Tongue (tissue), 2 donors: ENCODE data around the gene FRY. TPM values are rescaled to one million over a fixed set of nuclear protein-coding genes. Genes with fewer than 3 reads are reported as not detected.

Experiments
- DNase-seq: peaks from one replicate; pipeline ENCODE4 v3.0.0-alpha.2; 2015
- total RNA-seq: library from RNA; depleted of rRNA; stranded (reverse); fragments of >200 nt; gene quantifications from one replicate; pipeline ENCODE4 v1.2.3, GENCODE V29; 2014

The FRY gene
- total RNA-seq, 1 donor from 2014 or later, result 152 TPM

DNA sequence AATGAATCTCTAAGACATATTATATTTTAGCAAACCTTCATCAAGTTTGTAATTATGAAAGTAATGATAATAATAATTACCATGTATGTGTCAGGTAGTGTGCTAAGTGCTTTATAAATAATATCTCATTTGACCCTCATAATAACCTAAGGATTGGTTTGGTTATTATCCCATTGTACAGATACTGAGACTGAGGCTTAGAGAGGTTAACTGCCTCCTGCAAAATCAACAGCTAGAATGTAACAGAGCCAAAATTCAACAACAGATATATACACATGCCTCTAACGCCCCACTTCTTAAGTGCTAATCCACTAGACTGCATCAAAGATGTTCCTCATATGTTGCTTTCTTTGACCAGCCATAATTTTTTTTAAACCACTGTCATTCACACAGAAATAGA lies 142.8 kb downstream of the FRY start:
- DNase-seq, result no peak

- no peak for DNase-seq
These were observed 143.7 kb downstream of the FRY start for GRCh38 chr13:32175307-32175706.

DNA sequence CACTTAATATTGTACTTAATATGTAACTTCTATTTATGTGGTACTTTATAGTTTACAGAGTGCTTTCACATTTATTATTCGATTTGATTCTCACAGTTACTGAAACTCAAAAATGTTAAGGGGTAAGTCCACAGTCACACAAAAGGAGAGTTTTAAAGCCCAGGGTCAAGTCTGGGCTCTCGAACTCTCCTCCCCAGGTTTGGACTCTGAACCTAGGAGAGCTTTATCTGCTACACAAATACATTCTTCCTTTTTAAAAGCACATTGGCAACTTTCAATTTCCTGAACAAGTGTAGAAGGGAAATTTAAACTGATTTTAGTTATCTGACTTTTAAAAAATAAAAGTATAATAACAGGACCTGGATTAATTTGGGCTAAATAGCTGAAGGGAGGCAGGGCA lies 144.4 kb downstream of the FRY start:
- DNase-seq, result no peak

GRCh38 chr13:32176696-32177095 lies 145.1 kb downstream of the FRY start:
- peak; percentile 49 for DNase-seq

DNA sequence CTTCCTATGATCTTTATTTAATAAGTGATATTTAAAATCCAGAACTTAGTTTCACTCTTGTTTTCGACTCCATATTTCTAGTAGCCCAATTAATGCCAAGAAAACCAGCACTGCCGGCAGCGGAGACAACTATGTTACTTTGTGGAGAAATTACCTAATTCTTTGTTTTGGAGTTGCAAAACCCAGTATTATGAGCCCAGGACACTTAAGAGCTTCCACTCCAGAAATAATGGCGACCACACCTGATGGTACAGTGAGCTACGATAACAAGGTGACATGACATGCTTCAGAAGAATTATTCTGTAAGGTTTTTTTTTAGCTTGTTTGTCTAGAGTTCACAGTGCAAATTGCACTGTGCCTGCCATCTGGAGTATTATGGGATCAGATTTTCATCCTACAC lies 147.2 kb downstream of the FRY start:
- DNase-seq, result no peak

GRCh38 chr13:32179708-32180107 lies 148.1 kb downstream of the FRY start:
- DNase-seq, result no peak

DNA sequence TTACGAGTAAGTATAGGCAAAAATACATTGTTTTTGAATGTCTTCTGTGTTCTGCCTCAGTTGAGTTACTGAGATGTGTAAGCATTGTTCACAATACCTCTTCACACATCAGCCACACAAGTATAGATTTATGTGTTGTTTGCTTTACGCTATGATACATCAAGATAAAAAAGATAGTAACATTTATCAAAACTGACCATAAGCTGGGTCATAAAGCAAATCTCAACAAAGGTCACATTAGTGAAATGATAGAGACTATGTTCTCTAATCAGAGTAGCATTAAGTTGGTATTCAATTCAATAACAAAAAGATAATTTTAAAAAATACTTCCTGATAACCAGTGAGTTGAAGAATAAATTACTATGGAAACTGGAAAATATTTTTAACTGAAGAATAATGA lies 156.1 kb downstream of the FRY start:
- DNase-seq, result no peak

GRCh38 chr13:32191452-32191998 lies 160.0 kb downstream of the FRY start:
- DNase-seq, result no peak

GRCh38 chr13:32195713-32196112 lies 164.1 kb downstream of the FRY start:
- DNase-seq, result no peak

DNA sequence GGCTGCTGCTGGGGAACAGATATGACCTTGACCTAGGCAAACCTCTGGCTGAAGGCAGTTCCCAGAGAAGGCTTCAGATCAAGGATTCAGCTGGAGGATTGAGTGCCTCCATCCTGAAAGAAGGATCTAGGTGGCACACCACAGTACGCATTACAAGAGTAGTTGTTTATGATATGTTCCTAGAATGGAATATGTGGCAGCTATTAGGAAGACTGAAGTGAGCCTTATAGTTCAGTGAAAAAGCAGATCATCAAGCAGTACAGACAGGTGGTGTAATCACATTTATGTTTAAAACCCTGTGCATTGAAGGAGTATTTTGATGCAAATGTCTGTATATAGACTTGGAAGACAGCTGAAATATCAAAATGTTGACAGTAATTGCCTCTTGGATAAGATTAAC lies 167.6 kb downstream of the FRY start:
- DNase-seq, result no peak

DNA sequence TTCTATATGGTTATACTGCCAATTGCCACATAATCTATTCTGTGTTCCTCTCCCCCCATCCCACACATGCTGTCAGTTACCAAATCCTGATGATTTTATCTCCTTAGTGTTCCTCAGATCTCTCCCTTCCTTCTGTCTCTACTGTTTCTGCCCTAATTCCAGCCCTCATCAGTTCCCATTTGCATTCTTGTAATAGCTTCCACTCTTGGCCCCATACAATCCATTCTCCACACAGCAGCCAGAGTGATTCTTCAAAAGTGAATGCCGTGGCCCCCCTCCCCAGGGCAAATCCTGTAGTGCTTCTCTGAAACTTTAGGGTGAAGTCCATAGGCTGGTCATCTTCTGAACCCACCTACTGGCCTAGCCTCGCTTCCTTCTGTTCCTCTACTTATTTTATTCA lies 169.2 kb downstream of the FRY start:
- no peak for DNase-seq

- DNase-seq, result no peak
These were observed 170.2 kb downstream of the FRY start for GRCh38 chr13:32201809-32202208.

DNA sequence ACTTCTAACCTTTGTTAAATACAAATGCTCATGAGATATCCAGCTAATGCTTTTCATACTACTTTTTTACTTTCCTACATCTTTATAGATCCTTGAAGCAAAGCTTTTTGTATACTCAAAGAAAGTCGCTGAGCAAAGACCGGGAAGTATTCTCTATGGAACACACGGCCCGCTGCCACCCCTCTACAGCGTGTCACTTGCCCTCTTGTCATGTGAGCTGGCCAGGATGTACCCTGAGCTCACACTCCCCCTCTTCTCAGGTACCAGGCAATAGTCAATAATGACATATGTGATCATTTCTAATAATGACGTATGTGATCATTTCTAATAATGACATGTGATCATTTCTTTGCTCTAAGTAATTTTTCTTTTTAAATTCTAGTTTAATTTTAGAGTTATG lies 170.7 kb downstream of the FRY start:
- DNase-seq, result no peak

GRCh38 chr13:32203221-32203620 lies 171.6 kb downstream of the FRY start:
- DNase-seq, result no peak

- DNase-seq, result no peak
These were observed 172.2 kb downstream of the FRY start for GRCh38 chr13:32203736-32204135.

GRCh38 chr13:32205431-32206096 lies 174.0 kb downstream of the FRY start:
- DNase-seq, result no peak

- peak; percentile 11 for DNase-seq
These were observed 174.6 kb downstream of the FRY start for GRCh38 chr13:32206097-32206740.

- no peak for DNase-seq
These were observed 177.3 kb downstream of the FRY start for GRCh38 chr13:32208860-32209259.

GRCh38 chr13:32209652-32210051 lies 178.1 kb downstream of the FRY start:
- no peak for DNase-seq

- DNase-seq, result no peak
These were observed 178.5 kb downstream of the FRY start for GRCh38 chr13:32210101-32210500.

GRCh38 chr13:32211813-32212212 lies 180.2 kb downstream of the FRY start:
- peak; percentile 42 for DNase-seq

GRCh38 chr13:32212421-32212820 lies 180.8 kb downstream of the FRY start:
- DNase-seq, result peak; percentile 54

DNA sequence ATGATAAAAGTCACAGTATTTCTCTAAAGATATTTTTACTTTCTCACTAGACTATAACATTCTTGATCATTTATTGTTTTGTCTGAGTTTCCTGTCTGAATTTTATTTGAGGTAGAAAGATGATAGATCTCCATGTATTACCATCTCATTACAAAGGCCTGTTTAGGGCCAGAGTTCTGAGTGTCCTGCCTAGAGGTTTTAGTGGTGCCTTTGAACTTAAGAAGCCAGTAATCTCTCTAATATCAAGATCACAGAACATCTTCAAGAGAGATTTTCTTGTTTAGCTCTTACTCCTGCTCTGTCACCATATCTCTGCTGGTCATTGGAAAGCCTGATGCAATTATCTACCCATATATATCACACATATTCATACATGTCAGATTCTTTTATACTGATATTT lies 182.1 kb downstream of the FRY start:
- DNase-seq, result no peak

DNA sequence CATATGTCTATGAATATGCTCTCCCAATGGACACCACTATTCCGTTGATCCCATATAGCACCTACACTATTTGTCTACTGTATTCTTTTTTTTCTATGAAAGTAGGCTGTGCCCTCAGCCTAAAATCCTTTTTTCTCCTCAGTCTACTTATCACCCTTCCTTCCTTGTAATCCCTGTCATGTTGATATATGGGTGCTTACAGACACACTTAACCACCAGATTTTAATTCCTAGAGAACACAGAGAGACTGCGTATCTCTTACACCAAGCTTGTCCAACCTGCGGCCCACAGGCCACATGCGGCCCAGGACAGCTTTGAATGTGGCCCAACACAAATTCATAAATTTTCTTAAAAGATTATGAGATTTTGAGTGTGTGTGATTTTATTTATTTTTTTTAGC lies 182.5 kb downstream of the FRY start:
- no peak for DNase-seq
